NK-92 (cell line): Measurements from ENCODE around the gene SAMD8.

ENCODE experiments used
- DNase-seq: peaks from one replicate; lab custom pipeline; 2025; ENCODE audit not compliant: unreplicated experiment; lab: John Stamatoyannopoulos, UW

SAMD8 gene

GRCh38 chr10:75111365-75111906 is at the start of gene SAMD8:
TSS of gene SAMD8 (plus strand) at chr10:75111656. CDS start at chr10:75150529, 38,873 bp downstream.
- peak; percentile 76 for DNase-seq

GRCh38 chr10:75061709-75062505 is 49.5 kb upstream of the SAMD8 start:
- DNase-seq, result no peak

- no peak for DNase-seq
Observed at GRCh38 chr10:75062506-75063299, 48.8 kb upstream of the SAMD8 start.

- no peak for DNase-seq
Observed at GRCh38 chr10:75063461-75064230, 47.8 kb upstream of the SAMD8 start.

GRCh38 chr10:75065076-75065475 is 46.4 kb upstream of the SAMD8 start:
- no peak for DNase-seq

- DNase-seq, result no peak
Observed at GRCh38 chr10:75066271-75066670, 45.2 kb upstream of the SAMD8 start.

GRCh38 chr10:75067272-75067671 is 44.2 kb upstream of the SAMD8 start:
- no peak for DNase-seq

GRCh38 chr10:75068523-75068922 is 42.9 kb upstream of the SAMD8 start:
- no peak for DNase-seq

- DNase-seq, result no peak
Observed at GRCh38 chr10:75070476-75070875, 41.0 kb upstream of the SAMD8 start.

GRCh38 chr10:75070961-75071428 is 40.5 kb upstream of the SAMD8 start:
- DNase-seq, result no peak

GRCh38 chr10:75071756-75072155 is 39.7 kb upstream of the SAMD8 start:
- DNase-seq, result no peak

GRCh38 chr10:75072727-75073126 is 38.7 kb upstream of the SAMD8 start:
- DNase-seq, result no peak

GRCh38 chr10:75073442-75073841 is 38.0 kb upstream of the SAMD8 start:
- no peak for DNase-seq

GRCh38 chr10:75074711-75075445 is 36.6 kb upstream of the SAMD8 start:
- DNase-seq, result no peak

- DNase-seq, result no peak
Observed at GRCh38 chr10:75076348-75076747, 35.1 kb upstream of the SAMD8 start.

- no peak for DNase-seq
Observed at GRCh38 chr10:75079436-75080083, 31.9 kb upstream of the SAMD8 start.

- DNase-seq, result no peak
Observed at GRCh38 chr10:75080554-75080953, 30.9 kb upstream of the SAMD8 start.

- no peak for DNase-seq
Observed at GRCh38 chr10:75081379-75081778, 30.1 kb upstream of the SAMD8 start.

- DNase-seq, result no peak
Observed at GRCh38 chr10:75083972-75084833, 27.3 kb upstream of the SAMD8 start.
